Testis (tissue), 3 donors: Measurements from ENCODE around the gene CKAP2L. TPM values are rescaled to one million over a fixed set of nuclear protein-coding genes. Genes with fewer than 3 reads are reported as not detected.
A peak's percentile ranks its signal among the peaks of the same experiment; 100 is the strongest.

Source experiments
- DNase-seq: peaks from one replicate; pipeline ENCODE4 v3.0.0-alpha.2; 2019
- H3K27ac ChIP-seq, 2 donors: fragments of 200-600 bp; sonication (generic); one replicate each; pipeline ENCODE4 v1.5.1; 2019
- H3K27me3 ChIP-seq: fragments of 200-600 bp; sonication (generic); one replicate; pipeline ENCODE4 v1.5.1; 2019
- H3K36me3 ChIP-seq: fragments of 200-600 bp; sonication (generic); one replicate; pipeline ENCODE4 v1.5.1; 2017; ENCODE audit warnings: low read depth; ENCODE audit errors: missing control alignments
- H3K4me1 ChIP-seq: fragments of 200-600 bp; sonication (generic); one replicate; pipeline ENCODE4 v1.5.1; 2019
- H3K4me3 ChIP-seq, 2 donors: fragments of 200-600 bp; sonication (generic); one replicate each; pipeline ENCODE4 v1.5.1; 2017 to 2019
- H3K9me3 ChIP-seq: fragments of 200-600 bp; sonication (generic); one replicate; pipeline ENCODE4 v1.5.1; 2017
- POLR2A ChIP-seq: fragments of 450-650 bp; IDR thresholded peaks from one replicate; pipeline ENCODE4 v1.6.1; 2017; ENCODE audit warnings: antibody characterized with exemption, mild to moderate bottlenecking, moderate library complexity
- WGBS, 2 donors: methylation state at CpG; one replicate each; pipeline ENCODE4 v1.1.5; 2018; 5-methylcytosine and 5-hydroxymethylcytosine counted together
- intact Hi-C: fragments of 100-400 bp; cut with DNase I; formaldehyde crosslinking; loops from one replicate; pipeline ENCODE4 v1.15.1; 2023; ENCODE audit warnings: low total_unique reads
- polyA plus RNA-seq: library from polyadenylated mRNA; stranded (reverse); fragments of 350-450 nt; fragmentation: Illumina TruSeq; extraction: RNeasy Lipid Tissue Mini Kit (QIAGEN cat#74804); gene quantifications from one replicate; pipeline ENCODE4 v1.2.3, GENCODE V29; 2014; ENCODE audit warnings: low read depth, low replicate concordance; ENCODE audit not compliant: insufficient read depth
- total RNA-seq, 2 donors: library from RNA; depleted of rRNA; stranded (reverse); fragments of >200 nt; gene quantifications; one replicate each; pipeline ENCODE4 v1.2.3, GENCODE V29; 2016
- TF ChIP-seq, protein P1 (sequence below), 3 experiments: fragments of 450-650 bp in 2 of 3; fragments of 200-600 bp in 1 of 3; sonication (generic) in 1 of 3; IDR thresholded peaks; one replicate each; pipeline ENCODE4 v1.5.1; 2016 to 2019; ENCODE audit warnings: antibody characterized with exemption in 3 of 3, mild to moderate bottlenecking in 2 of 3, moderate library complexity in 1 of 3

Gene CKAP2L
- total and polyA plus RNA-seq, 3 donors from 2014 or later = 7.1 to 11.0 (median 9.5) TPM

- no peak for DNase-seq
- no peak for TF ChIP-seq POLR2A
- TF ChIP-seq, protein P1, sequence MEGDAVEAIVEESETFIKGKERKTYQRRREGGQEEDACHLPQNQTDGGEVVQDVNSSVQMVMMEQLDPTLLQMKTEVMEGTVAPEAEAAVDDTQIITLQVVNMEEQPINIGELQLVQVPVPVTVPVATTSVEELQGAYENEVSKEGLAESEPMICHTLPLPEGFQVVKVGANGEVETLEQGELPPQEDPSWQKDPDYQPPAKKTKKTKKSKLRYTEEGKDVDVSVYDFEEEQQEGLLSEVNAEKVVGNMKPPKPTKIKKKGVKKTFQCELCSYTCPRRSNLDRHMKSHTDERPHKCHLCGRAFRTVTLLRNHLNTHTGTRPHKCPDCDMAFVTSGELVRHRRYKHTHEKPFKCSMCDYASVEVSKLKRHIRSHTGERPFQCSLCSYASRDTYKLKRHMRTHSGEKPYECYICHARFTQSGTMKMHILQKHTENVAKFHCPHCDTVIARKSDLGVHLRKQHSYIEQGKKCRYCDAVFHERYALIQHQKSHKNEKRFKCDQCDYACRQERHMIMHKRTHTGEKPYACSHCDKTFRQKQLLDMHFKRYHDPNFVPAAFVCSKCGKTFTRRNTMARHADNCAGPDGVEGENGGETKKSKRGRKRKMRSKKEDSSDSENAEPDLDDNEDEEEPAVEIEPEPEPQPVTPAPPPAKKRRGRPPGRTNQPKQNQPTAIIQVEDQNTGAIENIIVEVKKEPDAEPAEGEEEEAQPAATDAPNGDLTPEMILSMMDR (IDR thresholded peaks at IDR 0.05) = no peak
- Histone ChIP-seq H3K9me3 (no peaks in the 10 kb centered on the region), H3K4me1 (no peaks in the 10 kb centered on the region), H3K27me3 (no peaks in the 10 kb centered on the region), H3K36me3 (no peaks in the 10 kb centered on the region), H3K27ac (peak overlapping the region in 1 of 2 donors; percentile 32), H3K4me3 (no peak overlapping the region)
- intact Hi-C loops = no loop called here
These were observed 13.9 kb downstream of the CKAP2L start for GRCh38 chr2:112750560-112750843.

- TF ChIP-seq, protein P1 (IDR thresholded peaks at IDR 0.05) = peak; percentile 56 to 75 (median 68)
- no peak for TF ChIP-seq POLR2A
- Histone ChIP-seq H3K4me1 (no peaks in the 10 kb centered on the region), H3K27ac (peak overlapping the region in 1 of 2 donors; percentile 32), H3K4me3 (no peak overlapping the region), H3K36me3 (no peaks in the 10 kb centered on the region), H3K9me3 (no peaks in the 10 kb centered on the region), H3K27me3 (no peaks in the 10 kb centered on the region)
- WGBS, 2 donors = 57 to 69% methylated on average over 9 of the region's 9 CpGs
- intact Hi-C loops = no loop called here
- DNase-seq = peak; percentile 80
These were observed 14.5 kb downstream of the CKAP2L start for GRCh38 chr2:112749755-112750559.

- intact Hi-C loops = no loop called here
- no peak for DNase-seq
- Histone ChIP-seq H3K4me1 (no peaks in the 10 kb centered on the region), H3K27me3 (no peaks in the 10 kb centered on the region), H3K36me3 (no peaks in the 10 kb centered on the region), H3K9me3 (no peaks in the 10 kb centered on the region), H3K4me3 (no peak overlapping the region), H3K27ac (no peak overlapping the region)
- no peak for TF ChIP-seq POLR2A
- TF ChIP-seq, protein P1 (IDR thresholded peaks at IDR 0.05) = no peak
- WGBS, 2 donors = 92 to 95% methylated on average over 7 of the region's 7 CpGs
These were observed 23.9 kb downstream of the CKAP2L start for GRCh38 chr2:112740527-112740926.

- TF ChIP-seq, protein P1 (IDR thresholded peaks at IDR 0.05) = no peak
- no peak for TF ChIP-seq POLR2A
- WGBS, 2 donors = 60 to 79% methylated on average over 1 of the region's 1 CpG
- intact Hi-C loops = no loop called here
- no peaks in the 10 kb centered on the region for H3K36me3 ChIP-seq
- H3K4me1 ChIP-seq = no peaks in the 10 kb centered on the region
- H3K4me3 ChIP-seq = no peak overlapping the region
- no peak overlapping the region for H3K27ac ChIP-seq
- no peak for DNase-seq
- H3K9me3 ChIP-seq = no peaks in the 10 kb centered on the region
- H3K27me3 ChIP-seq = no peaks in the 10 kb centered on the region
These were observed 26.7 kb downstream of the CKAP2L start for GRCh38 chr2:112737542-112738232.
